OCI-LY1 (cell line): ENCODE data around the gene ENOX2.

ENCODE experiments used
- EZH2 ChIP-seq: fragments of 200-600 bp; sonication (generic), shearing (Covaris generic); IDR thresholded peaks from 2 replicates; pipeline ENCODE4 v1.8.0; 2017; ENCODE audit warnings: borderline replicate concordance, mixed run types, mild to moderate bottlenecking, antibody characterized with exemption, low read length, moderate library complexity, mixed read lengths
- TF ChIP-seq, protein P1 (sequence below): fragments of 200-600 bp; sonication (generic), shearing (Covaris generic); IDR thresholded peaks from 2 replicates; pipeline ENCODE4 v1.5.1; 2017; ENCODE audit warnings: mild to moderate bottlenecking, antibody characterized with exemption, low read length, moderate library complexity, mixed read lengths

DNA sequence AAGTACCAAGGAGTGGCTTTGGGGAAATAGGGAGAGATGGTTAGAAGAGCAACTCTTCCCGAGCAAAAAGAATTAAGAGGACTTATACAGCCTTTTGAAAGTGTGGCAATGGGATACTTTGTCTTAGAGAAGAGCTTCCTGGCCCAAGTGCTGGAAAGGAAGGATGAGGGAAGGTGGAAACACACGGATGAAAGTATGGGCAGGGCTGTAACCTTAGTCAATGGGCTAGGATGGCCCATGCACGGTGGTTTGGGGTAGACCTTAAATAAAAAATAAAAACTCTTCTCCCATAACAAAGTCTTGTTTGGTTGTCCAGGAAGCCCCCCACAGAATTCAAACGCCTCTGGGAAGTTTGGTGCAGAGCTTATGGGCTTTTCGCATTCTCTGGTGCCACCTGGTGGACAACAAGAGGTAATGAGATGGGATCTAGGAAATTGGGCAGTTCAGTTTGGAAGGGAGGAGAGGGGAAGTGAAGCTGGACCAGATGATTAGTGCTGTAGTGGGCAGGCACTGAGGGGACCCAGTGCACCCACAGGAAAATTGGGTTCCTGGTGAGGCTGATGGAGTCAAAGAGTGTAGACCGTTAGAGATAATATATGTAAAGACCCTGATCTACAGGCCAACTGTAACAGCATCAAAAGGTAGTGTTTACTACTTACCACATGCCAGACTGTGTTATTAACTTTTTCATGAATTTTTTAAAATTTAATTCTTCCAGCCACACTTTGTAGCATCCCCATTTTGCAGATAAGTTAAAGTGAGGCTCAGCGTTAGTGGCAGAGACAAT is 13.8 kb upstream of the ENOX2 start:
- TF ChIP-seq, protein P1, sequence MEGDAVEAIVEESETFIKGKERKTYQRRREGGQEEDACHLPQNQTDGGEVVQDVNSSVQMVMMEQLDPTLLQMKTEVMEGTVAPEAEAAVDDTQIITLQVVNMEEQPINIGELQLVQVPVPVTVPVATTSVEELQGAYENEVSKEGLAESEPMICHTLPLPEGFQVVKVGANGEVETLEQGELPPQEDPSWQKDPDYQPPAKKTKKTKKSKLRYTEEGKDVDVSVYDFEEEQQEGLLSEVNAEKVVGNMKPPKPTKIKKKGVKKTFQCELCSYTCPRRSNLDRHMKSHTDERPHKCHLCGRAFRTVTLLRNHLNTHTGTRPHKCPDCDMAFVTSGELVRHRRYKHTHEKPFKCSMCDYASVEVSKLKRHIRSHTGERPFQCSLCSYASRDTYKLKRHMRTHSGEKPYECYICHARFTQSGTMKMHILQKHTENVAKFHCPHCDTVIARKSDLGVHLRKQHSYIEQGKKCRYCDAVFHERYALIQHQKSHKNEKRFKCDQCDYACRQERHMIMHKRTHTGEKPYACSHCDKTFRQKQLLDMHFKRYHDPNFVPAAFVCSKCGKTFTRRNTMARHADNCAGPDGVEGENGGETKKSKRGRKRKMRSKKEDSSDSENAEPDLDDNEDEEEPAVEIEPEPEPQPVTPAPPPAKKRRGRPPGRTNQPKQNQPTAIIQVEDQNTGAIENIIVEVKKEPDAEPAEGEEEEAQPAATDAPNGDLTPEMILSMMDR = peak; percentile 65; the same call in 1 of the 2 replicates
- TF ChIP-seq EZH2 = no peak
